ENCODE results near the gene IRF2. TPM values are rescaled to one million over a fixed set of nuclear protein-coding genes. Genes with fewer than 3 reads are reported as not detected.
"Not testable (repeated sequence)": the region's sequence is repeated elsewhere in the genome, so short reads cannot be mapped to it uniquely, and the experiment has no call there.

Gene IRF2
- total RNA-seq, 2 experiments from 2014 or later = 11.4 to 14.9 TPM

GRCh38 chr4:184346682-184347081 is 127.7 kb downstream of the IRF2 start:
- Mint-ChIP-seq H3K36me3 (ENCODE audit: low read depth) (no peaks in the 10 kb centered on the region), H3K27ac (no peak overlapping the region), H3K4me1 (ENCODE audit: low read depth) (peaks cover 17% of the 10 kb centered on the region), H3K4me3 (no peak overlapping the region), H3K27me3 (peaks cover 14% of the 10 kb centered on the region), H3K9me3 (no peaks in the 10 kb centered on the region)
- TF ChIP-seq CTCF (IDR thresholded peaks at IDR 0.05) = no peak
- ATAC-seq (ENCODE audit: poor library complexity) (no peak), DNase-seq (no peak)
- Histone ChIP-seq H3K4me1 (ENCODE audit: insufficient read depth, low read length) (peaks cover 13% of the 10 kb centered on the region), H3K4me3 (ENCODE audit: low read length) (no peak overlapping the region), H3K36me3 (ENCODE audit: insufficient read depth, low read length) (no peaks in the 10 kb centered on the region), H3K27me3 (ENCODE audit: control insufficient read depth in 1 of 2, insufficient read depth in 2 of 2, low read length in 2 of 2) (peaks cover 0 to 9% of the 10 kb centered on the region in 2 experiments), H3K9me3 (ENCODE audit: control insufficient read depth in 1 of 2, insufficient read depth in 1 of 2, low read length in 2 of 2) (no peaks in the 10 kb centered on the region), H3K27ac (ENCODE audit: low read depth in 1 of 2, low read length in 2 of 2) (no peak overlapping the region)
- CTCF ChIA-PET = no interaction called here
- intact Hi-C loops (cut with DNase I, micrococcal nuclease) = no loop called here
- POLR2A ChIA-PET = no interaction called here

GRCh38 chr4:184346273-184346672 is 128.1 kb downstream of the IRF2 start:
- H3K27ac ChIP-seq (ENCODE audit: low read depth in 1 of 2, low read length in 2 of 2); H3K4me3 Mint-ChIP-seq; H3K27me3 ChIP-seq (ENCODE audit: control insufficient read depth in 1 of 2, insufficient read depth in 2 of 2, low read length in 2 of 2); ATAC-seq (ENCODE audit: poor library complexity); CTCF ChIA-PET; POLR2A ChIA-PET; H3K27ac Mint-ChIP-seq; H3K9me3 Mint-ChIP-seq; H3K36me3 Mint-ChIP-seq (ENCODE audit: low read depth); DNase-seq; H3K4me3 ChIP-seq (ENCODE audit: low read length); H3K9me3 ChIP-seq (ENCODE audit: control insufficient read depth in 1 of 2, insufficient read depth in 1 of 2, low read length in 2 of 2); intact Hi-C loops (cut with DNase I, micrococcal nuclease); H3K36me3 ChIP-seq (ENCODE audit: insufficient read depth, low read length): not testable (repeated sequence)
- H3K27me3 Mint-ChIP-seq = peaks cover 14% of the 10 kb centered on the region
- peaks cover 13% of the 10 kb centered on the region for H3K4me1 ChIP-seq (ENCODE audit: insufficient read depth, low read length)
- H3K4me1 Mint-ChIP-seq (ENCODE audit: low read depth) = peaks cover 17% of the 10 kb centered on the region

- no peak for ATAC-seq (ENCODE audit: poor library complexity)
- no peaks in the 10 kb centered on the region for H3K9me3 ChIP-seq (ENCODE audit: control insufficient read depth in 1 of 2, insufficient read depth in 1 of 2, low read length in 2 of 2)
- TF ChIP-seq CTCF (IDR thresholded peaks at IDR 0.05) = no peak
- H3K36me3 ChIP-seq (ENCODE audit: insufficient read depth, low read length) = no peaks in the 10 kb centered on the region
- no peak overlapping the region for H3K4me3 Mint-ChIP-seq
- no peak overlapping the region for H3K27ac Mint-ChIP-seq
- H3K9me3 Mint-ChIP-seq = no peaks in the 10 kb centered on the region
- ChIA-PET CTCF (no interaction called here), POLR2A (no interaction called here)
- peaks cover 17% of the 10 kb centered on the region for H3K4me1 Mint-ChIP-seq (ENCODE audit: low read depth)
- peaks cover 14% of the 10 kb centered on the region for H3K27me3 Mint-ChIP-seq
- peaks cover 13% of the 10 kb centered on the region for H3K4me1 ChIP-seq (ENCODE audit: insufficient read depth, low read length)
- no peak overlapping the region for H3K4me3 ChIP-seq (ENCODE audit: low read length)
- peak in 2 of 14 experiments; percentile 20 to 21 for DNase-seq
- H3K27ac ChIP-seq (ENCODE audit: low read depth in 1 of 2, low read length in 2 of 2) = no peak overlapping the region
- intact Hi-C loops (cut with DNase I, micrococcal nuclease) = no loop called here
- peaks cover 0 to 8% of the 10 kb centered on the region in 2 experiments for H3K27me3 ChIP-seq (ENCODE audit: control insufficient read depth in 1 of 2, insufficient read depth in 2 of 2, low read length in 2 of 2)
- no peaks in the 10 kb centered on the region for H3K36me3 Mint-ChIP-seq (ENCODE audit: low read depth)
Measured at GRCh38 chr4:184345573-184345922, 128.8 kb downstream of the IRF2 start.

GRCh38 chr4:184344899-184345572 is 129.3 kb downstream of the IRF2 start:
- H3K9me3 Mint-ChIP-seq = no peaks in the 10 kb centered on the region
- intact Hi-C loops (cut with DNase I, micrococcal nuclease) = no loop called here
- ChIA-PET CTCF (no interaction called here), POLR2A (no interaction called here)
- no peak overlapping the region for H3K27ac Mint-ChIP-seq
- peaks cover 17% of the 10 kb centered on the region for H3K4me1 Mint-ChIP-seq (ENCODE audit: low read depth)
- DNase-seq (no peak), ATAC-seq (ENCODE audit: poor library complexity) (no peak)
- no peak overlapping the region for H3K27ac ChIP-seq (ENCODE audit: low read depth in 1 of 2, low read length in 2 of 2)
- no peaks in the 10 kb centered on the region for H3K36me3 ChIP-seq (ENCODE audit: insufficient read depth, low read length)
- no peaks in the 10 kb centered on the region for H3K36me3 Mint-ChIP-seq (ENCODE audit: low read depth)
- no peak overlapping the region for H3K4me3 Mint-ChIP-seq
- H3K27me3 ChIP-seq (ENCODE audit: control insufficient read depth in 1 of 2, insufficient read depth in 2 of 2, low read length in 2 of 2) = peaks cover 0 to 6% of the 10 kb centered on the region in 2 experiments
- peaks cover 13% of the 10 kb centered on the region for H3K4me1 ChIP-seq (ENCODE audit: insufficient read depth, low read length)
- no peaks in the 10 kb centered on the region for H3K9me3 ChIP-seq (ENCODE audit: control insufficient read depth in 1 of 2, insufficient read depth in 1 of 2, low read length in 2 of 2)
- peaks cover 14% of the 10 kb centered on the region for H3K27me3 Mint-ChIP-seq
- no peak overlapping the region for H3K4me3 ChIP-seq (ENCODE audit: low read length)
- TF ChIP-seq CTCF (IDR thresholded peaks at IDR 0.05) = no peak
